Stimulated activated CD8-positive, alpha-beta memory T cell treated with anti-CD3 and anti-CD28 coated beads, Interleukin-15, amount 100 ng/mL, for 48 hours (primary cell): ENCODE measurements around the gene HSDL2.
A peak's percentile ranks its signal among the peaks of the same experiment; 100 is the strongest.
"Not testable (repeated sequence)": the region's sequence is repeated elsewhere in the genome, so short reads cannot be mapped to it uniquely, and the experiment has no call there.

Source experiments
- DNase-seq, 2 donors: peaks; one replicate each; pipeline ENCODE4 v3.0.0-alpha.2; 2020; ENCODE audit warnings: low read depth in 2 of 2

HSDL2 gene

DNA sequence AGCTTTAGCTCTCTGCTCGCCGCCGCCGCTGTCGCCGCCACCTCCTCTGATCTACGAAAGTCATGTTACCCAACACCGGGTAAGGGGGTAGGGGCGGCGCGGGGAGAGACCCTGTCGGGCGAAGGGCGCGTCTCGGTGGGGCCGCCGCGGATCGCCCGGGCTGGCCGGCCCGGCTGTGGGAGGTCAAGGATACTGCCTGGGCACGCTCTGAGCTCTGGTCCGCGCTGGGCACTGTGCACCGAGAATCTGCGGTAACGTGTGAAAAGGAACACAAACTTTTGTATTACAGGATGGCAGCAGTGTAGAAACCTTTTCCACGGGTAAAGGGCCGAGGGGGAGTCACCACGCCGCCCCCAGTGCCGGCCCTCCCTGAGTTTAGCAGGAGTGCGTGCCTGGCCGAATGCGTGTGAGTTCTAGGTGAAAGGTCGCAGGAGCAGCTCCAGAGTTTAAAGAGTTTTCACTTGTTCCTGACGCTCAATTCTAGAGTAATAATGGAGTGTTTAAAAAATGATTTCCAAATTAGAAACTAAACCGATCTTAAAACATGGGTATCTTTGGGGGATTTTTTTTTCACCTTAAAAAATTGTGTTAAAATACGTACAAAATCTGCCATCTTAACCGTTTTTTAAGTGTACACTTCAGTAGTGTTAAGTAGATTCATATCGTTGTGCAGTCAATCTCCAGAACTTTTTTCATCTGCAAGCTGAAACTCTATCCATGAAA, at the start of gene HSDL2:
TSS of gene HSDL2 (plus strand) at position 7 of the 723 bp plus-strand sequence. CDS start at position 63, 56 bp downstream.
- peak; percentile 6 to 11 for DNase-seq

DNA sequence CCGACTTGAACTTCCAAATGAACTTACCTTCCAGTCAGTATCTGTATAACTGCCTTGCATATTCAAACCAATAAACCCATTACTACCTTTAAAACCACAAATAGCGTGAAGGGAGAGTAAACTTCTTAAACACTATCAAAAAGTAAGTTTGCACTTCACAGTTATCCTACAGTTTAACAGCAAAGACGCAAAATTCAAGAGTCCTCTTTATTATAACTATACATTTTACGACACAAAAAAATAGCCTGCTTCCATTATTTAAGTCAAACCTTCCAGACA, 48.3 kb upstream of the HSDL2 start:
- no peak for DNase-seq

DNA sequence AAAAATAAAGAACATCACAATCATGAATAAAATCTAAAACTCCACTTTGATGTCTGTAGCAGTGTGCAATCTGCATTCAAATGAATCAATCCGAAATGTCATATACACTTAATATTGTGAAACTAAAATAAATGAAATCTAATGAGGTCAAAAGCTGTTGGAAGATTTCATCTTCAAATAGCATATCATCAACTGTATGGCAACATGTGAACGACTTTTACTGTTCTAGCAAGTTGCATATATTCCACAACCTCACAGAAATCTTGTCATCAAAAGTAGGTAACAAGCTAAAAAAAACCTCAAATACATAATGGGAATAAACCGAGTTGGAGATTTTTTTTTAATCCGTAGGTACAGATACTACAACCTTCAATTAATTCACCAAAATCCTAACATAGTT, 47.7 kb upstream of the HSDL2 start:
- DNase-seq, result no peak

DNA sequence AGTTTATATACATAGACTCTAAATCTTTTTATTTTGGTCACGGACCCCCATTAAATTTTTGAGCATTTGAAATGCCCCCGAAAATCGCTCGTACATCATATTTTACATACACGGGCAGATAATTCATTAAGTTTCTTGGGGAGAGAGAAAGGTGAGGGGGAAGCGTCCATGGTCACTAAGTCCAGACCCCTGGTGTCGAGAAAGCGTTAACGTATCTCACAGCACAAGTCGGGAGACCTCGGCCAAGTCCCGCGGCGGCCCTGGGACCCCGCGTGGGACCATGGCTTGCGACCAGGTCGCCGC, 47.3 kb upstream of the HSDL2 start:
- DNase-seq, result no peak

GRCh38 chr9:112332977-112333638, 46.8 kb upstream of the HSDL2 start, which contains the start of gene PTBP3:
Gene PTBP3, minus strand, starts transcription at chr9:112333619. Its CDS starts 35,754 bp downstream, at chr9:112297865.
- peak; percentile 70 to 73 for DNase-seq

- DNase-seq, result peak; percentile 91 to 93
Observed at GRCh38 chr9:112333639-112334431, 46.1 kb upstream of the HSDL2 start.

DNA sequence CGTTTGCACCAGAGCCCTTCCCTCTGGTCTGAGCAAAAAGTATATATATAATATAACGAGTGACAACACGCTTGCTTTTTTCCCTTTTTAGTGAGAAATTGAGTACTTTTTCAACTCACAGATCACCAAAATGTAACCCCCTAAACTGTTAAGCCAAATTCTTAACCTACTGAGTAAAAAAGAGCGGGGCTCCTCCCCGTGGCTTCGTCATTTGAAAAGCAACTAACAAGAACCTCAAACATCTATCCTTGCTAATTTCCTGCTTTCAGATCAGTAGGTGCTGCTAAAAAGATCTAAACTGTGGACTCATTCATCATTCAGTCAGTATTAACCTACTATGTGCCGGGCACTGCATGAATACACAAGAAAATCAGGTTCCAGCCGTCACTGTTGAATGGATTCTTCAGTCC, 45.5 kb upstream of the HSDL2 start:
- DNase-seq, result peak; percentile 15 to 38

DNA sequence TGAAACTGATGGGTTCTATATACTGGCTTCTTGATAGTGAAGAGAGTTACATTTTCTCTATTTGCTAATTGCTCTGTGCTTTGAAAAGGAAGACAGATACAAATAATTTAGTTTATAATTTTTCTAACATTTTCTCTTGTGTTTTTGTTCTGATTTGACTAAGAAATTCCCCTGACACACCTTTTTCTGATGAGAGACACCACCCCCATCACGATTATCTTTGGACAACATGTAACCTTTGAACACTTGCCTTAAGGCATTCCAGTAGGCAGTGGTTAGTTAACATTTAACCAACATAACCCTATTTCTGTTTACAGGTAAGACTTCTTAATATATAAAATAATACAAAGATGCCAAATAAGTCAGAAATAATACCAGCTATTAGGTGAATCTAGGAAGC, 42.4 kb upstream of the HSDL2 start:
- no peak for DNase-seq

- no peak for DNase-seq
Observed at GRCh38 chr9:112338561-112338960, 41.3 kb upstream of the HSDL2 start.

DNA sequence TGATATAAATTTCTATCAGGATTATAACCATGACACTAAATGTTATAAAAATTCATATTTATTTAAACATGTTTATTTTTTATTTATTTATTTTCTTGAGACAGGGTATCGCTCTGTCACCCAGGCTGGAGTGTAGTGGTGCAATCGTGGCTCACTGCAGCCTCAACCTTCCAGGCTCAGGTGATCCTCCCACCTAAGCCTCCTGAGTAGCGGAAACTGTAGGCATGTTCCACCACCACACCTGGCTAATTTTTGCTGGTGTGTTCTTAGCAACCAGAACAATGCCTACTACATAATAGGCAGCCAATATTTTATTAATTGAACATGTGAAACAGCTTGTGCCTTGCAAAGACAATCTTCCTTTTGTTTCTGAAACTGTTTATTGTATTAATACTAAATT, 40.0 kb upstream of the HSDL2 start:
- no peak for DNase-seq

- no peak for DNase-seq
Observed at GRCh38 chr9:112341730-112342129, 38.2 kb upstream of the HSDL2 start.

GRCh38 chr9:112348257-112349007, 31.5 kb upstream of the HSDL2 start:
- DNase-seq, result peak; percentile 62 to 66

GRCh38 chr9:112349008-112349333, 30.9 kb upstream of the HSDL2 start:
- no peak for DNase-seq

DNA sequence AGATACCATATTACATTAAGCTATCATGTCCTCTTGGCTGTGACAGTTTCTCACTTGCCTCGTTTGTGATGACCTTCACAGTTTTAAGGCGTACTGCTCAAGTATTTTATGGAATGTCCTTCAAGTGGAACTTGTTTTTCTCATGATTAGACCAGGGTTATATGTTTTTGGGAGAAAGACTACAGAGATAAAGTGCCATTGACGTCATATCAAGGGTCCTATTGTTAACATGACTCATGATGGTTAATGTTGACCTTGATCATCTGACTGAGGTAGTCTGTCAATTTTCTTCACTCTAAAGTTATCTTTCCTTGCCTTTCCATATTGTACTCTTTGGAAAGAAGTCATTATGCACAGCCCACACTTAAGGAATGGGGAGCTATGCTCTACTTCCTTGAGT, 28.7 kb upstream of the HSDL2 start:
- no peak for DNase-seq

GRCh38 chr9:112352209-112352608, 27.7 kb upstream of the HSDL2 start:
- DNase-seq, result no peak

DNA sequence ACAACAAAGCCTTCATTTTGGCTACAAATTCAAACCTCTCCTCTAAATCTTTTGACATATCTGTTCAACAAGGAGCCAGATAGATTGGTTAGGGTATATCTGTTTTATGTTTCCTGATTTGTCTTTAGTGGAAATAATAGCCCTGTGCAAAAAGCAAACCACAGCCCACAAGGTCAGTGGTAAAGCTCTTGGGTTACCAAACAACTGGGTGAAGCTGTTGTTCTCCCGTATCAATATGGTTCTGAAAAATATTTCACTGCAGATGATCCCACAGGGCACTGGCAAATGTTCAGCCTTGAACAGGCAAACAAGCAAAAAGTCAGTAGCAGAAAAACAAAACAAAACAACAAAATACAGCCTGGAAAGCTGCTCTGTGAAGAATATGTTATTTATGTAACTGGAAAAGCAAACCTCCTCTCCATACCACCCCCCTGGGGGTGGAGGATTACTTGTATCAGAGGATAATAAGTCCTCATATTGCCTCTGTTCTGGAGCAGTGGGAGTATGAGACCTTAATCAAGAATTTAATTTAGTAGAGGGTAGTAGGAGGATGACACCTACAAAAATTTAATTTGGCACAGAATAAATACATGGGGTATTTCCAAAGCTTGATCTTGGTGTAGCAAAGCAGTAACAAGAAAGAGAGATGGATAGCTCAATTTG, 25.7 kb upstream of the HSDL2 start:
- no peak for DNase-seq

DNA sequence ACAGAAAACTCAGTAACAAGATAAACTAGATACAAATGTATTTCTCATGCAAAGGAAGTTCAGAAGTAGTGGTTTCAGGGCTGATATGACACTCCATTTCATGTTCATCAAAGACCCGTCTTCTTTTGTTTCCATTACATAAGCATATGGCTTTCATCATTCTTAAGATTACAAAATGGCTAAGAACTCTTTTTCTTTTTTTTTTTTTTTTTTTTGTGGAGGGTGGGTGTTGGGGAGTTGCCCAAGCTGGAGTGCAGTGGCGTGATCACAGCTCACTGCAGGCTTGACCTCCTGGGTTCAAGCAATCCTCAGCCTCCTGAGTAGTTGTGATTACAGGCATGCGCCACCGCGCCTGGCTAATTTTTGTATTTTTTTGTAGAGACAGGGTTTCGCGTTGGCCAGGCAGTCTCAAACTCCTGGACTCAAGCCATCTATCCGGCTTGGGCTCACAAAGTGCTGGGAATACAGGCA, 24.4 kb upstream of the HSDL2 start:
- DNase-seq, result no peak

GRCh38 chr9:112360047-112360804, 19.7 kb upstream of the HSDL2 start:
- no peak for DNase-seq

- DNase-seq, result no peak
Observed at GRCh38 chr9:112361601-112362000, 18.3 kb upstream of the HSDL2 start.

DNA sequence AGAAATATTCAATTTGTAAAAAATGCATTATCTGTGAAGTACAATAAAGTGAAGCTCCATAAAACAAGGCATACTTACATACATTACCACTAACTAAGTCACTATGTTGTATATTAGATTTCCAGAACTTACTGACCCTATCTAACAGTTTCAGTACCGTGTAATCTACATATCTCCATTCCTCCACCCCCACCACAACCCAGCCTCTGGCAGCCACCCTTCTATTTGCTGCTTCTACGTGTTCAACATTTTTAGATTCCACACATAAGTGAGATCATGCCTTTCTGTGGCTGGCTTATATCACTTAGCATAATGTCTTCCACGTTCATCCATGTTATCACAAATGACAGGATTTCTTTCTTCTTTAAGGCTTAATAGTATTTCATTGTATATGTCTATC, 15.1 kb upstream of the HSDL2 start:
- DNase-seq, result no peak

GRCh38 chr9:112365257-112365656, 14.7 kb upstream of the HSDL2 start:
- DNase-seq, result not testable (repeated sequence)
